NCI-H82 (cell line): ENCODE data around the gene GCSAM.

Experiments used
- DNase-seq: peaks from one replicate; lab custom pipeline; 2025; lab: John Stamatoyannopoulos, UW

The GCSAM gene

DNA sequence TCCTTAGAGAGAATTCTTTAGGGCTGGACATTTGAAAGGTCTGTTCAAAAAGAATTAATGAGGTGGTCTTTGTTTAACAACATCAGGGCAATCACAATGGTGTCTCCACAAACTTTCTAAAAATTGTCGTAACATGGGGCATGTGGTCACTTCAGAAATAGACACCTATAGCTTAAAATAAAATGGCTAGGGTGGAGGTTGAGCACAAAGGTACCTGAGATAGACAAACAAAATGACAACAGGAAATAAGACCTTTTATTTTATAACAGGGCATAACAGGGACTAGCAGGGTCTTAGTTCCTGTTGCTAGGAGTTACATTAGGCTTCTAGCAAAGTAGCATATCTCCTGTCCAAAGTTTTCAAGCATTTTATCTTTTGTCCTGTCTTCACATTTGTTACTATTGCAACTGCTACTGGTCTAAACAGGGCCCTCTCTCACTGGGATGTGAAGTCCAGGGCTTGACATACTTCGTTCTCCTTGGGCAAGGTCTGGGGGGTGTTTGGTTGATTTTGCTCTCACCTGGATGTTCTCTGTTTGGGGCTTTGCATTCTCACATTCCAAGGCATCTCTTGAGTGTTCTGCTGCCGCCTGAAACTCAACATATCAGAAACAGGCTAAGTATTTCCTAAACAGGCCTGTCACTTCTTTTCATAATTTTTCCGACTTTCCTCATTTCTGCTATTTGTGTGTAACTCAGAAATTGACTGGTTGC lies 3.0 kb downstream of the GCSAM start:
- DNase-seq: no peak

DNA sequence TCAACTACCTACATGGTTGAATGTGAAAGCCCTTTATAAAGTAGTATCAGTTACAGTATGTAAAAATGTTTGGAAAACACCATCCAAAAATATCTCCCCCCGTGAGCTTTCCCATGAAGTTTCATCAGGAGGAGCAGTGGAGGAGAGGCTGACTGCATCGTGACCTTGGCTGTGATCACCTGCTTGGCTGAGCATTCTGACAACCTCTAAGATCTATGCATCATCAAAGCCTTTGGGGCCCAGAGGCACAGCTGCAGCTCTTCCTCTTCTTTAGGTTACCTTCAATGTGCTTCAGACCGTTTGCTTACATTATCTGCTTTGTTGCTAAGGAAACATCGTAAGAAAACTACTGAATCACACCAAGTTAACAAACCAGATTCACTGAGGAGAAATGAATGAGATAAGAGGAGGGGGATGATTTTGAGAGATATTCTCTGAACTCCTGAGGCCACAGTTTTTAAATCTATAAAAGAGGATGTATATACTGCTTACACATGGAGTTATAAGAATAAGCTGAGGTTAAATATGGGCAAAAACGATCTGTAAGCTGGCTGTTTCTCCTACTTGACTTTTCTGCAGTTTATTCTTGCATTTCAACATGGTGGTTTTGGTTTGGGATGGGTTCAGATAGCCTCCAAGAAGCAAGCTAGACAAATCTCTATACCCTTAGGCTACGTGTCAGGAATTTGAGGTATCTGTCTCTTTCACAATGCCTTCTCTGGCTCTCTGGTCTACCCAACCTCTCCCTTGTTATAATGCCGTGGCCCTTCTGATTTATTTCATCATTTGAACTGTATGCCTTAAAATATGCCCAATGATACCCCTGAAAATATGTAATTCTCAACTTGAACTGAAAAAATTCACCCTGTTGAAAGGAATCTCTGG lies 4.0 kb downstream of the GCSAM start:
- no peak for DNase-seq

DNA sequence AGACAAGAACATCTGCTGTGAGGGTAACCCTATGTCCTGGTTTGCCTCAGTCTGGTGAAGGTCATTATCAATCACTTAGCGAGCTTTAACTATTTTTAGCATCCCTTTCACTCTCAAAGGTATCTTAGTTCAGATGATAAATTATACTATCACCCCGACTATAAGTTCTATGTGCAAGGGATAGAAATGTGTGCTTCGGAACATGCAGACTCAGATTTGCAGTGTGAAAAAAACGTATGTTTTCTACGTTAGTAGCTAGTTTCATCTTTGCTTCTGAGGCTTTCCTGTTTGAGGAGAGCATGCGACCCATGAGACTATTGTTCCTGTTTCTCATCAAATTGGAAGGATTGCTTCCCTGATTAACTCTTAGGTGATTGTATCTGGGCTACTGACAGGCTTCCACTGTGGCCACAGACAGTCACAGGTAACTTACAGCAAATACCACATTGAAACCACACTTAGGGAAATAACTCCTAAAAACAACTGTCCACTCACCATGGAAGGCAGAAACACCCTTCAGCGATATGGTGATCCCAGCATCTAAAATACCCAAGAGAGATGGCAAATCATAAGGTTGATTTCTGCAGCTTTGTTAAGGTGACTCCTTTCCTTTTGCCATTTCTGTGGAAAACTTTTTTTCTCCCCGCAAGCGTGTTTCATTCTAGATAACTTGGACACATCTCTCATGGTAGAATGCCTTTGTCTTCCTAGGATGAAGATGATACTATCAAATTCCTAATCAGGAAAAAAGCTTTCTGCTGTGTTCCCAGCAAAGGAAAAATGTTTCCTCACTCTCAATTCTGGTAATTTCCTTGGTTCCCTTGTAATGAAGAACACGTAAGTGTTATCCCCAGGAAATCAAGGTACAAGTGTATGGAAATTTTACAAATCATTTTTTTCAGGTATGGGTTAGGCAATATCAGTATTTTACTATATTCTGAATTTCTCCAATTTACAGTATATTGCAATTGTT lies 5.2 kb downstream of the GCSAM start:
- no peak for DNase-seq

DNA sequence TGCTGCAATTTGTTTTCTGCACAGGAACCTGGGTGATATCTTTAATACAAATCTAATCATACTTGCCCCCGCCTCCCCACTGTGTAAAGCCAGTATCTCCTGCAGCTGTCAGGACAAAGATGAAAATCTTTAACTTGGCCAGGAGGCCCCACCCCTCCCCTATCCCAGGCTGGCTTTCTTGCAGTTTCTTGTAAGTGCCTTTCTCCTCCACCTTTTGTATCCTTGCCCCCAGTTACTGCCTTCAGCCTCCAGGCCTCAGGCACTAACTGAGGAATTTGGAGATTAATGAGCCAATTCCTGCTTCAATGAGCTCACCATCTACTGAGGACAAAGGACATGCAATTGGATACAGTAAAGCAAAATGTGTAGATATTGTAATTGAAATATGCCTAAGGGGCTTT lies 6.5 kb downstream of the GCSAM start:
- no peak for DNase-seq

DNA sequence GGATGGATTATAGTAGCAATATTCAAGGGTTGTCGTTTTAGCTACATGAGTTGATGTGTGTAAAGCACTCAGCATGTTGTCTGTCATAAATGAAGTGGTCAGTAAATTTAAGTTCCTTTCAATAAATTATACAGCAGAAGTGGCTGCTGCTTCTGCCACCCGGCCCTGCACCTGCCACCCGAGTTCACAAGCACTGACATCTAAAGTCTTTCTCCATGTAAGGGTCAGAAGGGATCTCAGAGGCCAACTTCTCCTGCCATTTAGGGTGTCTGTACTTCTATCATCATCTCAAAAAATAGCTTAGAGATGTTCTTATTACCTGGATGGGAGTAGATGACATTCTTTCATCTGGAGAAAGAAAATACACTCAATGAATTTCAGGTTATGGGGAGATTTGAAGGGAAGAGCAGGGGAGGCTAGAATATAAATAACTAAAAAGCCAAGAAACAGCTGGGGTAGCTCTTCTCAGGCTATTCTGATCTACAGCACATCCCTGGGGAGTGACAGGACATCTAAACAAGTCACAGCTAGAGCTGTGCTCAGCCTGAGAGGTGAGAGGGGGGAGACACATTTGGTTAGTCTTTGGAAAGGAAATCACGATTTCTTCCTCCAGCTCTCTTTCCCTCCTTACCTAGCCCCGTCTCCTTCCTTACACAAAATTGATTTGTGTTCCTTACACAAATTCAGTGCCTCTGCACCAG lies 8.0 kb downstream of the GCSAM start:
- no peak for DNase-seq

DNA sequence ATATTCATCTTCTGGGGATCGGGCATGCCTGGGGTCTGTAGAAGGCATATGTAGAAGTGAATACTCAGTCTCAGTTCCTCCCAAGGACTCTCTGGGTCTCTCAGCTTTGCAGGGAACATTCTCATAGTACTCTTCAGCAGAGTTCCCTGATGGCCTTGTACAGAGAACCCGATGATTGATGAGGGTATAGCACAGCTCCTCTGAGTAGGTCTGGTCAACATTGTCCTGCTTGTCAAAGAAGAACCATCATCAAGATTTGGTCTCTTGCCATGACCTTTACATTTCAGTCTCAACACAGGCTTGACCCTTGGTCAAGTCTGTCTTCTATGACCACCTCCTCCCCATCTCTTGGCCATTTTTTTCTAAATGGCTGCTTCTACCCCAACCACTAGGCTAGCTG lies 9.5 kb downstream of the GCSAM start:
- no peak for DNase-seq

DNA sequence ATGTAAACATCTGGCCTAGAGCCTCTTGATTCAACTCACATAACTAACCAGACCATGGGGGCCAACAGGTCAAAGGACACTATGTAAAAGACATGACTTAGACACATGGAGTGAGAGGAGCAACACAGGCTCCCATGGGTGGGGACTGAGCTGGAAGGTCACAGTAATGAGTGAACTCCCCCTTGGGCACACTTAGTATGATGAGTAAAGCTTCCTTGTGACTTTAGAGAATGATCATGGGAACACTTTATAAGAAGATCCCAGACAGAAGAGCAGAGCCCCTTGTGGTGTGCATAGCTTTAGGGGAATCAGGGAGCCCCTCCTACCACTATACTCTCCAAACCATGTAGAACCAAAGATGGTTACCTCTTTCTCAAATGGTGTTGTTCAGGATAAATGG lies 10.2 kb downstream of the GCSAM start:
- DNase-seq: no peak

DNA sequence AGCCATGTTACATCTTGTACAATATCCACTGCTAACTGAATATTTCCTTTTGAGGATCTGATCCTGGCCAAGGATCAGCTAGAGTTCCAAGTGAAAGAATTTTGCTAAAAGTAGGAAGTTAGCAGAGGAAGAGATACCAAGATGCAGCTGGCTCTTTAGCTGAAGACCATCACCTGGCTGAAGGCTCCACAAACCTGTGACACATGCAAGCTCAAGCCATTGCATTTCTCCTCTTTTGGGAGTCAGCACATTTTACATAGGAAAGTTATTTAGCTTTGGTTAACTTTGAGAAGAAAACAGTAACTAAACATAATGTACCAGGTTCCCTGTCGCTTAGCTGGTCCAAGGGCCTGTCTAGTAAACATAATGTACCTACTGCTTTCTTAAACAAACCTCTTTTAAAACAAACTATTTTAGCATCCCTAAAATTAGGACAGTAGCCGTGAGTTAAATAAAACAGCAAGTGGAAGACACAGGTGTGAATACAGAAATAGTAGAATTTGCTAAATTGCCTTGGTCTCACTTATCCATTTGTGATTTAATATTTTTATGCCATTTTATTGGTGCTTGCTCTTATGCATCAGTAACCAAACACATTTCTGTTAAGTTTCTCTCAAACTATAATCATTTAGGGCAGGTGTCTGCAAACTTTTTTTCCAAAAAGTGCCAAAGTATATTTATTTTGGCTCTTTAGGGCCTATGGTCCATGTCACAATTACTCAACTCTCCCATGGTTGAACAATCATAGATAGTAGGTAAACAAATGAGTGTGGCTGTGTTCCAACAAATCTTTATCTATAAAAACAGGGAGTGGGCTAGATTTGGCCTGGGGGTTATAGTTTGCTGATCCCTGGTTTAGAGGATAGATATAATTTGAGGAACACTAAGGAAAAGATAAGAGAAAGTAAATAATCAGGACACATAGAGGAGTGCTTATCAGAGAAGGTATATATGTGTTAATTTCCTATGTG lies 11.2 kb downstream of the GCSAM start:
- DNase-seq: no peak

DNA sequence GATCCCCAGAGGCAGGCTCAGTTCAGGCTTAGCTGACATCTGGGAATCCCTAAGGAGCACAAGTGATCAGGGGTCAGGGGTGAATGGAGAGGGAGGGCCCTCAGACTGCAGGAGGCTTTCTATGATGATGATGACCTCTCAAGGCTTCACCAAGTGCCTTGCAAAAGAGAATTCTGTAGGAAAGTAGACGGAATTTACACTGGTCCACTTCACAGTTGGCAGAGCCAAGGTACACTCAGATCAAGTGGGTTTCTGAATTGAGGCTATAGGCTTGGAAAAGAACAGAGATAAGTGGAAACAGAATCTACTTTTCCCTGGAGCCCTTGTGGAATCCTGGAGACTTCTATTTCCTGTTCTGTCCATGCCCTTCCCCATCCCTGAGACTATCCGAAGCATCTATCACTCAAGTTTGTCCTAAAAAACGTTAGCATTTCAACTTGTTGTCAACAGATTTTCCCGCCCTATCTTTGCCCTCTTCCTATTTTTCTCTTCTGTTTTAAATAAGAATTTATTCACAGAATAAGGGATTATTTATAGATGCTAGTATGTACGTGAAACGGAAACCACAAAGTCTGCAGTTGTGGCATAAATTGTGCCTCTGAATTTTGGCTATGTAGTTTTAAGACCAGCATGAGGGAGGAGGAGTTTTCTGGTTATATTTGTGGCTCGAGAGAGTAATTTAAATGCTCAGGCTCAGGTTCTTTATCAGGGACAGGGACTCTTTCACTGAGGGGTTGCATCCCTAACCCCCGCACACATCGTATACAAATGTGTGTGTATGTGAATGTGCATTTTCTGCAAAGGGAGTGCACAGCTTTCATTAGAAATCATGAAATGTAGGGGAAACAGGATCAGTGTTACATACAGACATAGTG lies 12.8 kb downstream of the GCSAM start:
- peak; percentile 18 for DNase-seq

DNA sequence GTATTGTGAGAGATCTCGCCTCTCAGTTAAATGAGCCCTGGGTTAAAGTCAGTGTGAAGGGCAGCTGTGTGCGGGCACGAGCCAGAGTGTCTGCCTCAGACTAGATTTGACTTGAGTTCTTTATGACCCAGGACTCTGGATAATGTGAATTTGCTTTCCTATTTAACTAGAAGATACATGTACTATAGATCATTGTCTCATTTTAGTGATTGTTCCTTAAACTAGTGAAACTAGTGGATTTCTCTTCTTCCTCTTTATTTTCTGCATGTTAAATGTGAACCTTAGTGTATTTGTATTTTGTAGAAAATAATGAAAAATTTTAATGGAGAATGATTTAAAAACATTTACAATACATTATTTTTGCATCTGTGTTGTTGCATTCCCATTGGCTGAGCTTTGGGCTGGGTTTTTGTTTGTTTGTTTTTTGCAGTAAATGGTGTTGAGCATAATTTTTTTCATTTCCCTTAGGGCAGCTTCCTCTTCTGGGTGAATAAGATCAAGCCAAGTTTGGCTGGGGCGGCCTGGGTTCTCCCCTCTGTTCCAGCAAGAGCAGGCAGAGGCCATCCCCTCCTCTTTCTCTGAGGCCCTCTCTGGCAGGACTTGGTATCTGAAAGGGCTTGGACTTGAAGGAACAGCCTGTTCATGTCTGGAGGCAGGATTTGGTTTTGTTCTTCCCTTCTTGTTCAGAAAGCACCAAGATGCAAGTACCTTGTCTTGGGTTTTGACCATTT lies 15.0 kb downstream of the GCSAM start:
- peak; percentile 32 for DNase-seq

DNA sequence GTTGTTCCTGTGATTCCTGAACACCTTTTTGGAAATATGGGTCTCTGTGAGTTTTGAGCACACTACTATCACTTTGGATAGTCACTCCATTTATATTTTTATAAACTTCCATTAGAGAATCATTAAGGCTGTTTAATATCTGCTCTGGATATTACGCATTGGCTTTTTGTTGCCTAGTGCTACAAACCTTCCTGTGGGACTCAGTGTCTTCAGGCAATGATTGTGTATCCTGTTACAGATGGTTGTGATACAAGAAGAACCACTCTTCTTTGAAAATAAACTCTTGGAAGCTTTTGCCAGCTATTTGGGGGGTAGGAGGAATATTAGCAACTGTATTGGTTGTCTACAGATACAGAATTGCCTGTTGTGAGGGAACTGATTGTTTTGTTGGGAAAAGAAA lies 15.6 kb downstream of the GCSAM start:
- DNase-seq: no peak

DNA sequence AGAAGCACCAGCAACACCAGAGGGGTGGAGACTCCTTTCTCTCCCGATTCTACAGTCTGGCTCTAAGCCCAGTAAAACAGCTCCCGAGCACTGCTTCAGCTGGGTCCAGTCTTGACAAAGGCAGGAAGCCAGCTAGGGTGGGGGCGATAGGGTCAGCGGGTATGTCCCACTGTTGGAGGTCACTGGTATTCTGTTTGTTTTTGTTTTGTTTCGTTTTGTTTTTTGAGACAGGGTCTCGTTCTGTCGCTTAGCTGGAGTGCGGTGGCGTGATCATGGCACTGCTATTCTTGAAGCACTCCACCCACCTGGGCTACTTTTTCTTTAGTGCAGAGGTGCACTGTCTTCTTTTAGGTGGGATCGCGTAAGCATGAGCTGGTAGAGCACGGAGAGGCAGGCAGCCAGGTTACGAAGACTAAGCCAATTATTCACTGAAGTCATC lies 16.3 kb downstream of the GCSAM start:
- peak; percentile 83 for DNase-seq

DNA sequence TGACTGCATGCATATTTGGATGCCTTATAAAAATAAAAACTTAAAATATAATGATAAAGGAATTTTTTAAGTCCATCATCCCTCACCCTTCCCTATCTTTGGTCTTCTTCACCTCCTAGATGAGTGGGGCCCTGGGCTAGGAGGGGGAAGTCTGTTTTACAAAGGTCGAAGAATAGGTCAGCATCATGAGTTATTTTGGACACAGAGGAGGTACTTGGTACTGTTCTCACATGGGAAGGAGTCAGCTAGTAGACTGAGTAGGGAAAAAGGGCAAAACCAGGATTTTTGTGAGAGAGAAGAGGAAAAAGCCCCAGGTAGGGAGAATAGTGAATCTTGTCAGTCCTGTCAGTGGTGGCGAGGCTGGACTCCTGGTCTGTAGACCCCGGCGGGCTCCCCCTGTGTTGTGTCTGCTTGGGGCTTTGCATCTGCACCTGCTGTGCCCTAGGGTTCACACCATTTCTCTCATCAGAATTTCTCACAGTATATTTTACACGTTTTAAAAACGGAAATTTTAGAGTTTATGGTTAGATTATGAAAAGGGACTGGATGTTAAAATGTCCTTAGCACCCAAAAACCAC lies 17.2 kb downstream of the GCSAM start:
- DNase-seq: no peak

DNA sequence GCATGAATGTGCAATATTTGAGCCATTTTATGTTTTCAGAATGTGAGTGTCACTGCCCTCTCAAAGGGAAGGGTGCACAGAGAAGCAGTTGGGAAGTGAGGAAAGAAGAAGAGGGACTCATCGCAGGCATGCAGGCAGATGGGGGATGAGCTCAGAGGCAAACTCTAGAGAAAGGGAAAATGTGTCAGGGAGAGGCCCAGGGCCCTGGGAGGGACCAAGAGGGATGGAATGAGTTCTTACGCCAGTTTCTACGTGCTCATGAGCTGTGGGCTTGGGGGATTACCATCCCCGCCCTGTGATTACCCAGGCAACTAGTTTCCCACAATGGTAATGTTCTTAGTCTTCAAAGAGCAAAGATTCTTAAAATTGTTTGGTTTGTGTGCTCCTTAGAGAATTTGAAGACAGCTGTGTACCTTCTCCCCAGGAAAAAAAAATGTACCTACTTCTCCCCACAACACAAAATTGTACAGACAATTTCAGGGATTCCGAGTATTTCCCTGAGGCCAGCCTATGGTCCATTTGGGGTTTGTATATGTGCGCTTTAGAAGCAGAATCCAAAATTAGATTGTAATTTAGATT lies 17.8 kb downstream of the GCSAM start:
- DNase-seq: no peak

DNA sequence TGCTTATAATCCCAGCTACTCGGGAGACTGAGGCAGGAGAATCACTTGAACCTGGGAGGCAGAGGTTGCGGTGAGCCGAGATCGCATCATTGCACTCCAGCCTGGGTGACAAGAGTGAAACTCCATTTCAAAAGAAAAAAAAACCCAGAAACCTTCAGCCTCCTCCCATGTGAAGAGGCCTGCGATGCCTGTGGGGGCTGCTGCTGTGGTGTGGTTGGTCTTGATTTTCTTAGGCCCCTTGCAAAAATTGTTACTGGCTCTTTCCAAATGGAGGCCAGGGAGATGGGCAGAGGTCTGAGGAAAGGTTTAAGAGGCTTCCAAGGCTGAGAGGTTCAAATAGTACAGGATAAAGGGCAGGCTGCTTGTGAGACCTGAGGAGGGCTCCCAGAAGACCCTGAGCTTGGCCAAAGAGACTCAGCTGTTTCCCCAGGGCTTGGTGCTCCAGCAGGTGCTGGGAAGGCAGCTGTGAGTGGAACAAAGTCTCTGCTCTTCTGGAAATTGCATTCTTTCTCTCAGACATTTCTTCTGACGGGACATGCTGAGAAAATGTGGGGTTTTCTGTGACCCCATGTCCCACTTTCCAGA lies 18.4 kb downstream of the GCSAM start:
- DNase-seq: no peak

DNA sequence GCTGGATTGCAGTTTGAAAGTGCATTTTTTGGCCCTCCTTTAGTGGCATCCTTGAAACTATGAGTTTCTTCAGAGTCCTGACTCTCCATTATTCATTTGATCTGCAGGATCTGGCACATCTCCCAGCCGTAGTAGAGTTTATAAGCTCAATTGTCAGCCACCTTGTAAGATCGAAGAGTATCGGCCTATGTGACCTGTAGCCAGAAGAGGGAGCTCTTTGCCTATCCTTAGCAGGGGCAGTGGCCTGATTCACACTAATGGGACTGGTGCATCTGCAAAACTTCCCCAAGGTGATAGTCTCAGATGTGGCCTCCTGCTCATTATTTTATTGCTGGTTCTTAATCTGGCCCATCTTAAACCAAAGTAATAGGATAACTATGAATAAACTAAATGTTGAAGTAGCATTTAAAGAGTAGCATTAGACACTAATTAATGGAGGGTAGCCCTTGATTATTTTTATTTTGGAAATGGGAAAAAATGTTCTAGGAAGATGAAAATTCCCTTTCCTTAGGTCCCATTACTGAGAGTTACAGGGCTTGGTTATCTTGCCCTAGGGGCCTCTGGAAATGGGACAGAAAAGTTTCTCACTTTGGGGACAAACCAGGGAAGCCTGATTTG lies 21.2 kb downstream of the GCSAM start:
- DNase-seq: peak; percentile 92

DNA sequence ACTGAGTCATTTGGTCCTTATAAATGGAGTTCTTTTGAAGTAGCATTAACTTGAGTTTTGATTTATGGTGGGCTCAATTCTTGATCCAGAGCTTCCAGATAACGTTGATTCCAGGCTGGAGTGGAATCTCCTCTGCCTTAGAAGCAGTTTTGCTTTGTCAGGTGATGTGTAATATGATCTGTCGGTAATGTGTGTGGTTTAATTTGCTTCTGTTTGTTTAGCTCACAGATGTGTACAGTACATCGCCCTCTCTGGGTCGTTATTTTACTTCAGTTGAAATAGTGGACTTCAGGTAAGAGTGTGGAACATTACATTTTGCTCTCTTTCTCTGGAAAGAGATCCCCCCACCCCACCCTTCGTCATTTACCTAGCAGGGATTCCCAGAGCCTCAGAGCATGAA lies 23.7 kb downstream of the GCSAM start:
- DNase-seq: no peak
